Ureter (tissue), 1 donor: ENCODE data around the gene DAPK1. TPM values are rescaled to one million over a fixed set of nuclear protein-coding genes. Genes with fewer than 3 reads are reported as not detected.

Source experiments
- DNase-seq: peaks from one replicate; pipeline ENCODE4 v3.0.0-alpha.2; 2020; ENCODE audit warnings: low spot score
- total RNA-seq: library from RNA; stranded (reverse); gene quantifications from one replicate; pipeline ENCODE4 v1.2.4, GENCODE V29; 2023
- donor health status: DM: yes; HTN: yes; CAD: no.

Gene DAPK1
- total RNA-seq, 1 donor from 2014 or later = 100 TPM

- peak; percentile 51 for DNase-seq
Measured at GRCh38 chr9:87684627-87685219, 187.1 kb downstream of the DAPK1 start.

- DNase-seq = no peak
Measured at GRCh38 chr9:87685441-87685840, 187.8 kb downstream of the DAPK1 start.

GRCh38 chr9:87685871-87686519 is 188.3 kb downstream of the DAPK1 start:
- DNase-seq = peak; percentile 42

- no peak for DNase-seq
Measured at GRCh38 chr9:87686520-87687090, 188.9 kb downstream of the DAPK1 start.

GRCh38 chr9:87687207-87687606 is 189.5 kb downstream of the DAPK1 start:
- no peak for DNase-seq

GRCh38 chr9:87694236-87694755 is 196.6 kb downstream of the DAPK1 start:
- DNase-seq = no peak

- DNase-seq = no peak
Measured at GRCh38 chr9:87695523-87695922, 197.9 kb downstream of the DAPK1 start.

- DNase-seq = no peak
Measured at GRCh38 chr9:87696641-87697040, 199.0 kb downstream of the DAPK1 start.

- no peak for DNase-seq
Measured at GRCh38 chr9:87698069-87698809, 200.6 kb downstream of the DAPK1 start.

GRCh38 chr9:87699835-87700234 is 202.2 kb downstream of the DAPK1 start:
- no peak for DNase-seq

- no peak for DNase-seq
Measured at GRCh38 chr9:87701491-87701890, 203.8 kb downstream of the DAPK1 start.

- DNase-seq = no peak
Measured at GRCh38 chr9:87701931-87702421, 204.3 kb downstream of the DAPK1 start.

GRCh38 chr9:87702921-87703320 is 205.3 kb downstream of the DAPK1 start:
- DNase-seq = no peak

- no peak for DNase-seq
Measured at GRCh38 chr9:87703636-87704276, 206.1 kb downstream of the DAPK1 start.

- DNase-seq = no peak
Measured at GRCh38 chr9:87704342-87704741, 206.7 kb downstream of the DAPK1 start.

- no peak for DNase-seq
Measured at GRCh38 chr9:87706066-87706739, 208.5 kb downstream of the DAPK1 start.

- no peak for DNase-seq
Measured at GRCh38 chr9:87707805-87708506, 210.3 kb downstream of the DAPK1 start.

- DNase-seq = no peak
Measured at GRCh38 chr9:87708546-87708945, 210.9 kb downstream of the DAPK1 start.

- DNase-seq = no peak
Measured at GRCh38 chr9:87708986-87709728, 211.5 kb downstream of the DAPK1 start.

GRCh38 chr9:87710443-87710842 is 212.8 kb downstream of the DAPK1 start:
- no peak for DNase-seq
